Muscle layer of colon (tissue), 2 donors: Measurements from ENCODE around the gene HOOK1.

Experiments
- H3K27ac ChIP-seq: one replicate; pipeline ENCODE4 v1.7.0; 2013; ENCODE audit warnings: low read depth, mild to moderate bottlenecking, low read length, moderate library complexity
- H3K27me3 ChIP-seq, 2 donors: one replicate each; pipeline ENCODE4 v1.7.0; 2013; ENCODE audit warnings: low read length in 2 of 2, mild to moderate bottlenecking in 2 of 2; ENCODE audit not compliant: insufficient read depth in 2 of 2, control insufficient read depth in 1 of 2
- H3K36me3 ChIP-seq: one replicate; pipeline ENCODE4 v1.7.0; 2013; ENCODE audit warnings: mild to moderate bottlenecking, low read length; ENCODE audit not compliant: insufficient read depth
- H3K4me1 ChIP-seq: one replicate; pipeline ENCODE4 v1.7.0; 2013; ENCODE audit warnings: mild to moderate bottlenecking, low read length; ENCODE audit not compliant: insufficient read depth
- H3K4me3 ChIP-seq, 2 donors: one replicate each; pipeline ENCODE4 v1.7.0; 2013; ENCODE audit warnings: low read length in 2 of 2, low read depth in 1 of 2, mild to moderate bottlenecking in 1 of 2, moderate library complexity in 1 of 2
- H3K9ac ChIP-seq: one replicate; pipeline ENCODE4 v1.7.0; 2013; ENCODE audit warnings: low read length
- H3K9me3 ChIP-seq: one replicate; pipeline ENCODE4 v1.7.0; 2013; ENCODE audit warnings: mild to moderate bottlenecking, low read length
- donor health status: abdominal sarcoma.
- donor health status: Adenocarcinoma of cecum.

The HOOK1 gene

DNA sequence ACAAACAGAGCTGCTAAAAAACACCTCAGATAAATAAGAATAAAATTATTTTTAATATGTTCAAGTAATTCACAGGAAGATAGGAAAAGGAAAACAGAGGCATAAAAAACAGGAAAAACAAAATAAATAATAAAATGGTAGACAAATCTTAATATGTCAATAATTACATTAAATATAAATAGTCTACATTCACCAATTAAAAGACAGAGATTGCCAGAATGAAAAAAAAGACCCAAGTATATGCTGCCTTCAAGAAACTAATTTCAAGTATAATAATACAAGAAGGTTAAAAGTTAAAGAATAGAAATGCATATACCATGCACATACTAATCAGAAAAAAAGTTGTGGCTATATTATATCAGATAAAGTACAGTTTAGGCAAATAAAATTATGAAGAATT is 109.9 kb downstream of the HOOK1 start:
- Histone ChIP-seq H3K9ac (no peak overlapping the region), H3K27ac (no peak overlapping the region), H3K9me3 (no peaks in the 10 kb centered on the region), H3K36me3 (no peaks in the 10 kb centered on the region), H3K4me1 (no peaks in the 10 kb centered on the region), H3K4me3 (no peak overlapping the region), H3K27me3 (peaks cover 5 to 11% of the 10 kb centered on the region in 2 donors)
